HCT116 (cell line): ENCODE data around the gene STRA8. TPM values are rescaled to one million over a fixed set of nuclear protein-coding genes. Genes with fewer than 3 reads are reported as not detected.

Experiments used
- ATAC-seq: fragments of 200-7000 bp; cut with Tn5 transposase; 2 replicates; pipeline ENCODE4 v1.9.1; 2020; ENCODE audit warnings: mild to moderate bottlenecking, moderate library complexity
- BruUV-seq: library from RNA; stranded (reverse); fragments of 400-500 nt; replicated peaks from 2 replicates; lab custom pipeline; 2021; lab: Mats Ljungman, UMichigan
- CTCF ChIA-PET: fragments of 300-600 bp; sonication (Branson Sonifier 250); formaldehyde crosslinking; loops from one replicate; lab custom pipeline; 2021; ENCODE audit warnings: antibody characterized with exemption; lab: Charles Lee
- POLR2A ChIA-PET: fragments of 300-600, 350-600 bp; sonication (Branson Sonifier 250); formaldehyde crosslinking; loops from one replicate; lab custom pipeline; 2021; ENCODE audit warnings: antibody characterized with exemption; lab: Charles Lee
- RAD21 ChIA-PET, 2 experiments: fragments of 300-600 bp; sonication (Branson Sonifier 250); formaldehyde crosslinking; loops; one replicate each; lab custom pipeline; 2023; ENCODE audit warnings: low total read pairs in 2 of 2; ENCODE audit not compliant: uncharacterized antibody in 2 of 2, unreplicated experiment in 2 of 2, low non-redundant PET in 1 of 2; lab: Charles Lee
- DNase-seq: peaks from one replicate; pipeline ENCODE4 v3.0.0-alpha.2; 2010; ENCODE audit warnings: low read depth, low spot score
- H2AFZ ChIP-seq: fragments of 200-600 bp; shearing (Covaris generic), sonication (generic); 2 replicates; pipeline ENCODE4 v1.6.1; 2017; ENCODE audit warnings: low read depth, mixed run types, mixed read lengths, antibody characterized with exemption, low read length; ENCODE audit not compliant: poor library complexity, severe bottlenecking
- H3K27ac ChIP-seq: 2 replicates; pipeline ENCODE4 v1.5.1; 2012; ENCODE audit warnings: low read depth, low read length
- H3K27me3 ChIP-seq: fragments of 200-600 bp; sonication (generic); 2 replicates; pipeline ENCODE4 v1.6.1; 2016; ENCODE audit warnings: mixed run types, low read length, mixed read lengths; ENCODE audit not compliant: insufficient read depth
- H3K36me3 ChIP-seq, 2 experiments: fragments of 200-500 bp in 1 of 2; fragments of 200-600 bp in 1 of 2; sonication (Bioruptor generic) in 1 of 2; sonication (generic) in 1 of 2; 2 replicates each; pipeline versions ENCODE4 v1.5.1 to v1.6.1; 2014 to 2016; ENCODE audit warnings: low read length in 2 of 2, inconsistent platforms in 1 of 2, mixed read lengths in 1 of 2, mixed run types in 1 of 2; ENCODE audit not compliant: insufficient read depth in 2 of 2, control insufficient read depth in 1 of 2
- H3K4me1 ChIP-seq, 2 experiments: fragments of 200-600 bp in 1 of 2; sonication (generic) in 1 of 2; 2 replicates each; pipeline versions ENCODE4 v1.5.1 to v1.6.1; 2012 to 2017; ENCODE audit warnings: low read length in 2 of 2, inconsistent platforms in 1 of 2, mild to moderate bottlenecking in 1 of 2, mixed read lengths in 1 of 2, mixed run types in 1 of 2, moderate library complexity in 1 of 2; ENCODE audit not compliant: insufficient read depth in 2 of 2, control insufficient read depth in 1 of 2
- H3K4me2 ChIP-seq: fragments of 200-600 bp; sonication (generic); 2 replicates; pipeline ENCODE4 v1.6.1; 2017; ENCODE audit warnings: mixed run types, low read length, mixed read lengths
- H3K4me3 ChIP-seq, 2 experiments: fragments of 200-600 bp in 1 of 2; sonication (generic) in 1 of 2; replicated peaks in 1 of 2; 2 replicates each; pipeline ENCODE4 v1.5.1; 2011 to 2016; ENCODE audit warnings: low read length in 2 of 2, control low read depth in 1 of 2, low read depth in 1 of 2, mild to moderate bottlenecking in 1 of 2, mixed read lengths in 1 of 2, mixed run types in 1 of 2
- H3K79me2 ChIP-seq: fragments of 200-600 bp; sonication (generic); 2 replicates; pipeline ENCODE4 v1.6.1; 2017; ENCODE audit warnings: mild to moderate bottlenecking, mixed run types, low read length, moderate library complexity, mixed read lengths; ENCODE audit not compliant: insufficient read depth
- H3K9ac ChIP-seq: fragments of 200-600 bp; sonication (generic); 2 replicates; pipeline ENCODE4 v1.6.1; 2016; ENCODE audit warnings: low read length, mixed read lengths
- H3K9me2 ChIP-seq: fragments of 200-600 bp; sonication (generic), shearing (Covaris generic); 2 replicates; pipeline ENCODE4 v1.6.1; 2017; ENCODE audit warnings: mixed run types, mild to moderate bottlenecking, moderate library complexity; ENCODE audit not compliant: insufficient read depth
- H3K9me3 ChIP-seq, 2 experiments: fragments of 200-500 bp in 1 of 2; fragments of 200-600 bp in 1 of 2; sonication (Bioruptor generic) in 1 of 2; sonication (generic) in 1 of 2; 2 replicates each; pipeline ENCODE4 v1.6.1; 2014 to 2017; ENCODE audit warnings: low read length in 2 of 2, mixed read lengths in 2 of 2, inconsistent platforms in 1 of 2, low read depth in 1 of 2, mild to moderate bottlenecking in 1 of 2, mixed run types in 1 of 2, moderate library complexity in 1 of 2; ENCODE audit not compliant: control insufficient read depth in 1 of 2, insufficient read depth in 1 of 2
- H4K20me1 ChIP-seq: fragments of 200-600 bp; sonication (generic), shearing (Covaris generic); 2 replicates; pipeline ENCODE4 v1.6.1; 2017; ENCODE audit warnings: mixed run types, mild to moderate bottlenecking, moderate library complexity; ENCODE audit not compliant: insufficient read depth
- ATF3 ChIP-seq: IDR thresholded peaks from 2 replicates; pipeline ENCODE4 v1.6.1; 2012
- CTCF ChIP-seq, 3 experiments: fragments of 200-600 bp in 1 of 3; sonication (generic) in 1 of 3; IDR thresholded peaks in 2 of 3; conservative IDR thresholded peaks in 1 of 3; 2 replicates each; pipeline ENCODE4 v1.5.1; 2012 to 2017; ENCODE audit warnings: low read depth in 2 of 3, low read length in 2 of 3, antibody characterized with exemption in 1 of 3, borderline replicate concordance in 1 of 3, control low read depth in 1 of 3, mild to moderate bottlenecking in 1 of 3, mixed read lengths in 1 of 3, mixed run types in 1 of 3, moderate library complexity in 1 of 3; ENCODE audit not compliant: insufficient read depth in 1 of 3
- ELF1 ChIP-seq: IDR thresholded peaks from 2 replicates; pipeline ENCODE4 v1.6.1; 2012; ENCODE audit warnings: low read depth, borderline replicate concordance
- EZH2 ChIP-seq: fragments of 200-600 bp; sonication (generic); IDR thresholded peaks from 2 replicates; pipeline ENCODE4 v1.6.1; 2017; ENCODE audit warnings: antibody characterized with exemption, mixed run types
- EZH2phosphoT487 ChIP-seq: fragments of 200-600 bp; IDR thresholded peaks from 2 replicates; pipeline ENCODE4 v1.6.1; 2018; ENCODE audit warnings: antibody characterized with exemption, borderline replicate concordance
- MAX ChIP-seq: IDR thresholded peaks from 2 replicates; pipeline ENCODE4 v1.6.1; 2012
- POLR2A ChIP-seq: IDR thresholded peaks from 2 replicates; pipeline ENCODE4 v1.7.0; 2011; ENCODE audit warnings: borderline replicate concordance; ENCODE audit not compliant: insufficient read depth, insufficient read length; ENCODE audit errors: extremely low read depth
- POLR2AphosphoS5 ChIP-seq: IDR thresholded peaks from 2 replicates; pipeline ENCODE4 v1.6.1; 2011; ENCODE audit warnings: mild to moderate bottlenecking, low read depth, low read length, moderate library complexity
- RAD21 ChIP-seq: IDR thresholded peaks from 2 replicates; pipeline ENCODE4 v1.6.1; 2012; ENCODE audit warnings: low read depth, mild to moderate bottlenecking
- REST ChIP-seq: IDR thresholded peaks from 2 replicates; pipeline ENCODE4 v1.6.1; 2012; ENCODE audit warnings: low read depth
- ZFX ChIP-seq: fragments of 450-650 bp; IDR thresholded peaks from 2 replicates; pipeline ENCODE4 v1.6.1; 2017
- intact Hi-C: fragments of 100-400 bp; cut with micrococcal nuclease; formaldehyde crosslinking; loops from 2 replicates; pipeline ENCODE4 v1.10.0; 2022
- total RNA-seq: library from RNA; stranded (reverse); gene quantifications from one replicate; pipeline ENCODE4 v1.2.1, GENCODE V29; 2021; ENCODE audit not compliant: unreplicated experiment

Gene STRA8
- total RNA-seq, 1 experiment from 2014 or later: not detected

GRCh38 chr7:135215698-135216097 lies 17.9 kb upstream of the STRA8 start:
- Histone ChIP-seq H3K9me3 (no peaks in the 10 kb centered on the region), H4K20me1 (no peaks in the 10 kb centered on the region), H2AFZ (no peak overlapping the region), H3K27me3 (no peaks in the 10 kb centered on the region), H3K9ac (no peak overlapping the region), H3K4me2 (no peak overlapping the region), H3K9me2 (no peaks in the 10 kb centered on the region), H3K36me3 (no peaks in the 10 kb centered on the region), H3K4me1 (peaks cover under 1 to 2% of the 10 kb centered on the region in 2 experiments; a peak in 2 of 4 replicates), H3K79me2 (no peaks in the 10 kb centered on the region), H3K4me3 (no peak overlapping the region), H3K27ac (no peak overlapping the region)
- ChIA-PET RAD21 (no interaction called here), POLR2A (no interaction called here), CTCF (no interaction called here)
- no peak for ATAC-seq
- no peak for TF ChIP-seq RAD21
- TF ChIP-seq MAX: no peak
- TF ChIP-seq POLR2AphosphoS5: no peak
- TF ChIP-seq EZH2: no peak
- no peak for TF ChIP-seq ELF1
- TF ChIP-seq ATF3: no peak
- TF ChIP-seq ZFX: no peak
- no peak for TF ChIP-seq POLR2A
- no peak for TF ChIP-seq CTCF (IDR thresholded peaks at IDR 0.05 in 2 of 3, conservative IDR thresholded peaks at IDR 0.05 in 1 of 3; ENCODE audit: borderline replicate concordance in 1 of 3, insufficient read depth in 1 of 3, low read depth in 2 of 3, low read length in 2 of 3)
- TF ChIP-seq REST: no peak
- no peak for TF ChIP-seq EZH2phosphoT487
- DNase-seq: no peak
- intact Hi-C loops: no loop called here
- no TSS peak for BruUV-seq
